Left lung (tissue), 10 donors: ENCODE results near the gene ATP1A4. TPM values are rescaled to one million over a fixed set of nuclear protein-coding genes. Genes with fewer than 3 reads are reported as not detected.

ENCODE experiments used
- ATAC-seq: fragments of 200-7000 bp; cut with Tn5 transposase; one replicate; pipeline ENCODE4 v1.9.1; 2020; ENCODE audit warnings: moderate library complexity
- DNase-seq, 4 donors: peaks; one replicate each; pipeline ENCODE4 v3.0.0-alpha.2; 2013 to 2020
- H3K27ac ChIP-seq, 2 donors: fragments of 200-600 bp; sonication (generic) in 1 of 2; one replicate each; pipeline versions ENCODE4 v1.5.0 to v1.8.0; 2020 to 2021
- H3K27me3 ChIP-seq, 2 donors: fragments of 200-600 bp; sonication (generic) in 1 of 2; one replicate each; pipeline versions ENCODE4 v1.5.0 to v1.8.0; 2020 to 2021
- H3K36me3 ChIP-seq, 2 donors: fragments of 200-600 bp; sonication (generic) in 1 of 2; one replicate each; pipeline versions ENCODE4 v1.5.0 to v1.8.0; 2020 to 2021
- H3K4me1 ChIP-seq, 2 donors: fragments of 200-600 bp; one replicate each; pipeline ENCODE4 v1.8.0; 2021
- H3K4me3 ChIP-seq, 2 donors: fragments of 200-600 bp; sonication (generic) in 1 of 2; one replicate each; pipeline versions ENCODE4 v1.5.0 to v1.8.0; 2020 to 2021; ENCODE audit warnings: mild to moderate bottlenecking in 1 of 2
- H3K9me3 ChIP-seq, 2 donors: fragments of 200-600 bp; sonication (generic) in 1 of 2; one replicate each; pipeline versions ENCODE4 v1.5.0 to v1.8.0; 2020 to 2021
- intact Hi-C, 2 donors: fragments of 100-400 bp; cut with DNase I; formaldehyde crosslinking; loops; one replicate each; pipeline versions ENCODE4 v1.11.2 to v1.14.2; 2022
- polyA plus RNA-seq, 6 donors: library from polyadenylated mRNA; unstranded; fragments of 120-200 nt; gene quantifications; one replicate each; pipeline ENCODE4 v1.2.1, GENCODE V29; 2013; ENCODE audit not compliant: insufficient read length in 6 of 6
- total RNA-seq, 2 donors: library from RNA; stranded (reverse); fragmentation: NEBNext Ultra II Directional; extraction: Animal tissue kit (Norgen Biotek cat#: 25700); gene quantifications; one replicate each; pipeline ENCODE4 v1.2.1, GENCODE V29; 2021
- TF ChIP-seq, protein P1 (sequence below), 2 donors: fragments of 200-600 bp; sonication (generic) in 1 of 2; IDR thresholded peaks; one replicate each; pipeline versions ENCODE4 v1.5.0 to v1.8.0; 2021; ENCODE audit warnings: antibody characterized with exemption in 2 of 2
- donor health status: DM: no; HTN: yes; CAD: no.
- donor health status: DM: no; HTN: no; CAD: no.

ATP1A4 gene
- total and polyA plus RNA-seq, 8 donors: 0.10 to 0.26 (median 0.17) TPM; not detected in 2

DNA sequence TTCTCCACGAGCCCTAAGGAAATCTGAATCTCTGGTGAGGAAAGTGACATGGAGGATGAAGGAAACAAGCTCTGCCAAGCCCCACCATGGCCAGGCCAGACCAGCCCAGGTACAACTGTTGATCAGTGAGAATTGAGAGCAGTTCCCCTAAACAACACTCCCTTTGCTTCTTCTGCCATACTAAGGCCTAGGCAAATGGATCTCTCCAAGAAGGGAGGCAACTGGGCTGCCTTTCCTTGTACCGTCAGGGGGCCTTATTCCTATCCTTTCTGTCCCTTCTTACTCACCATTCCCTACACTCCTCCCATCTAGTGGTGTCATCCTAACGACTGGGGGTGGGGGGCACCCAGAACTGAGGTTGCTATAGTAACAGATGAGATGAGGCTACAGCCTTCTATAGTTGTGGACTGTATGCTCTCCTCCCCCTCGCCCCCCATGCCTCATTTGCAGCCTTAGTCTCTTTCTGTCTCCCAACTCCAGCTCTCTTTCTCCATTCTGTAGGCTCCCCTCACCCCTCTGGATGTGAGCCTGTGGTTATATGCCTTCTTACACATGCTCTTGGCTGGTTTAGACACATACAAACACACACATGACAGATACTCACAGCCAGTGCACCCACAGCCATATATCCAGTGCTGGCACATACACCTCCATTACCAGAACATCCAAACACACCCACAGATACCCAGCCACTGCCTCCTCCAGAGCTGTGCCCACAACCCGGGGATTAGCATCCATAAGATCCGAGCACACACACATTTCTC is 57.3 kb downstream of the ATP1A4 start:
- intact Hi-C loops: no loop called here
- ATAC-seq (no peak), DNase-seq (no peak)
- H3K27me3 ChIP-seq: no peaks in the 10 kb centered on the region
- H3K4me1 ChIP-seq: peaks cover 28 to 60% of the 10 kb centered on the region in 2 donors
- H3K27ac ChIP-seq: peak overlapping the region; percentile 20 to 88
- no peaks in the 10 kb centered on the region for H3K9me3 ChIP-seq
- no peak overlapping the region for H3K4me3 ChIP-seq
- peaks cover 2 to 55% of the 10 kb centered on the region in 2 donors for H3K36me3 ChIP-seq
- TF ChIP-seq, protein P1, sequence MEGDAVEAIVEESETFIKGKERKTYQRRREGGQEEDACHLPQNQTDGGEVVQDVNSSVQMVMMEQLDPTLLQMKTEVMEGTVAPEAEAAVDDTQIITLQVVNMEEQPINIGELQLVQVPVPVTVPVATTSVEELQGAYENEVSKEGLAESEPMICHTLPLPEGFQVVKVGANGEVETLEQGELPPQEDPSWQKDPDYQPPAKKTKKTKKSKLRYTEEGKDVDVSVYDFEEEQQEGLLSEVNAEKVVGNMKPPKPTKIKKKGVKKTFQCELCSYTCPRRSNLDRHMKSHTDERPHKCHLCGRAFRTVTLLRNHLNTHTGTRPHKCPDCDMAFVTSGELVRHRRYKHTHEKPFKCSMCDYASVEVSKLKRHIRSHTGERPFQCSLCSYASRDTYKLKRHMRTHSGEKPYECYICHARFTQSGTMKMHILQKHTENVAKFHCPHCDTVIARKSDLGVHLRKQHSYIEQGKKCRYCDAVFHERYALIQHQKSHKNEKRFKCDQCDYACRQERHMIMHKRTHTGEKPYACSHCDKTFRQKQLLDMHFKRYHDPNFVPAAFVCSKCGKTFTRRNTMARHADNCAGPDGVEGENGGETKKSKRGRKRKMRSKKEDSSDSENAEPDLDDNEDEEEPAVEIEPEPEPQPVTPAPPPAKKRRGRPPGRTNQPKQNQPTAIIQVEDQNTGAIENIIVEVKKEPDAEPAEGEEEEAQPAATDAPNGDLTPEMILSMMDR (IDR thresholded peaks at IDR 0.05): no peak

DNA sequence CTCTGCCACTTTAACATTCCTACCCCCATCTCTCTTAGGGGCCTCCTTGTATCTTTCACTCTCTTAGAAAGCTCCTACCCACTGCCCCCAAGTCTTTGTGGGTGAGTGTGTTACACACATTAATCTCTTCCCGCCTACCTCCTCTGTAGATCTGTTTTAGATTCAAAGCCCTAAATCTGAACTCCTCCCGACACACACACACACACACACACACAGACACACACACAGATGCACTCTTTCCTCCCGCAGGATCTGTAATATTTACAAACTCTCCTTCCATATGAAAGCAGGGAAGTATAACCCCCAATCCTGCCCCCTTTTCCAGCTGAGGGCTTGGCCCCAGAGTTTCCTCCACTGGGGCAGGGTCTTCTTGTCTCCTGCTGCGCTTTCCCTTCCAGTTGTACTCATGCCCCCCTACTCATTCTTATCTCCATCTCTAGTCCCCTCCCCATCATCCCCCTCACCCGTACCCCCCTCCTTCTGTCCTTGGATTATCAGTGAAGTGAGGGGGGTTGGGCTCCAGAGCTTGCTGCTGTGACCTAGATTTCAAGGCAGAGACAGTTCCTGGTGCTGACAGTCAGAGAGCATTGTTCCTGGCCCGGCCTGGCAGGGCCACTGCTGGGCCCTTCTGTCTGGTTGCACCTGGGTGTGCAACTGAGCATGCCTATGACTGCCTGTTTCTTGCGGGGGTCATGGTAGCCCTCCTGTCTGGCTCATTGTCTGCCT is 58.1 kb downstream of the ATP1A4 start:
- TF ChIP-seq, protein P1 (IDR thresholded peaks at IDR 0.05): no peak
- Histone ChIP-seq H3K27me3 (no peaks in the 10 kb centered on the region), H3K27ac (peak overlapping the region in 1 of 2 donors; percentile 88), H3K4me1 (peaks cover 27 to 53% of the 10 kb centered on the region in 2 donors), H3K9me3 (no peaks in the 10 kb centered on the region), H3K36me3 (peaks cover 2 to 62% of the 10 kb centered on the region in 2 donors), H3K4me3 (no peak overlapping the region)
- intact Hi-C loops: no loop called here
- ATAC-seq (no peak), DNase-seq (no peak)

- DNase-seq (no peak), ATAC-seq (no peak)
- Histone ChIP-seq H3K9me3 (no peaks in the 10 kb centered on the region), H3K4me1 (peaks cover 21 to 47% of the 10 kb centered on the region in 2 donors), H3K36me3 (peaks cover 7 to 73% of the 10 kb centered on the region in 2 donors), H3K27me3 (no peaks in the 10 kb centered on the region), H3K27ac (no peak overlapping the region), H3K4me3 (no peak overlapping the region)
- intact Hi-C loops: no loop called here
- TF ChIP-seq, protein P1 (IDR thresholded peaks at IDR 0.05): no peak
These were observed 59.2 kb downstream of the ATP1A4 start for GRCh38 chr1:160210561-160210960.

GRCh38 chr1:160211046-160211790 is 59.8 kb downstream of the ATP1A4 start:
- Histone ChIP-seq H3K4me3 (no peak overlapping the region), H3K9me3 (no peaks in the 10 kb centered on the region), H3K36me3 (peaks cover 7 to 80% of the 10 kb centered on the region in 2 donors), H3K27ac (no peak overlapping the region), H3K4me1 (peaks cover 19 to 42% of the 10 kb centered on the region in 2 donors), H3K27me3 (no peaks in the 10 kb centered on the region)
- TF ChIP-seq, protein P1 (IDR thresholded peaks at IDR 0.05): no peak
- DNase-seq (no peak), ATAC-seq (no peak)
- intact Hi-C loops: no loop called here
